ENCODE data around the gene UCHL5.

DNA sequence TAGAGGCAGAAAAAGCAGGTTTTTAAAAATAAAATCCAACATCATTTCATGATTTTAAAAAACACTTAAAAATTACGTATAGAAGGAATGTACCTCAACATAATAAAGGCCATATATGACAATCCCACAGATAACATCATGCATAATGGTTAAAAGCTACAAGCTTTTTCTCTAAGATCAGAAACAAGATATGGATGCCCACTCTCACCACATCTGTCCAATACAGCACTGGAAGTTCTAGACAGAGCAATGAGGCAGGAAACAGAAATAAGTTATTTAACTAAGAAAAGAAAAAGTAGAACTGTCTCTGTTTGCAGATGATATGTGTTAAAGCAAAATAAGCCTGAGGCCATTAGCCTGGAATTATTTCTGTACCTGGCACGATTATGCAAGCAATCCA lies 96.3 kb downstream of the UCHL5 start:
- TF ChIP-seq, protein P1, sequence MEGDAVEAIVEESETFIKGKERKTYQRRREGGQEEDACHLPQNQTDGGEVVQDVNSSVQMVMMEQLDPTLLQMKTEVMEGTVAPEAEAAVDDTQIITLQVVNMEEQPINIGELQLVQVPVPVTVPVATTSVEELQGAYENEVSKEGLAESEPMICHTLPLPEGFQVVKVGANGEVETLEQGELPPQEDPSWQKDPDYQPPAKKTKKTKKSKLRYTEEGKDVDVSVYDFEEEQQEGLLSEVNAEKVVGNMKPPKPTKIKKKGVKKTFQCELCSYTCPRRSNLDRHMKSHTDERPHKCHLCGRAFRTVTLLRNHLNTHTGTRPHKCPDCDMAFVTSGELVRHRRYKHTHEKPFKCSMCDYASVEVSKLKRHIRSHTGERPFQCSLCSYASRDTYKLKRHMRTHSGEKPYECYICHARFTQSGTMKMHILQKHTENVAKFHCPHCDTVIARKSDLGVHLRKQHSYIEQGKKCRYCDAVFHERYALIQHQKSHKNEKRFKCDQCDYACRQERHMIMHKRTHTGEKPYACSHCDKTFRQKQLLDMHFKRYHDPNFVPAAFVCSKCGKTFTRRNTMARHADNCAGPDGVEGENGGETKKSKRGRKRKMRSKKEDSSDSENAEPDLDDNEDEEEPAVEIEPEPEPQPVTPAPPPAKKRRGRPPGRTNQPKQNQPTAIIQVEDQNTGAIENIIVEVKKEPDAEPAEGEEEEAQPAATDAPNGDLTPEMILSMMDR (IDR thresholded peaks at IDR 0.05; ENCODE audit: poor library complexity, severe bottlenecking), result no peak
- no peak for TF ChIP-seq POLR2AphosphoS5 (IDR thresholded peaks at IDR 0.05)
- no peak for TF ChIP-seq EZH2 (IDR thresholded peaks at IDR 0.05; ENCODE audit: borderline replicate concordance, insufficient read depth, low read length, poor library complexity, severe bottlenecking)
- no peak for TF ChIP-seq MXI1 (conservative IDR thresholded peaks at IDR 0.05; ENCODE audit: poor library complexity, severe bottlenecking)
- TF ChIP-seq, protein P2, sequence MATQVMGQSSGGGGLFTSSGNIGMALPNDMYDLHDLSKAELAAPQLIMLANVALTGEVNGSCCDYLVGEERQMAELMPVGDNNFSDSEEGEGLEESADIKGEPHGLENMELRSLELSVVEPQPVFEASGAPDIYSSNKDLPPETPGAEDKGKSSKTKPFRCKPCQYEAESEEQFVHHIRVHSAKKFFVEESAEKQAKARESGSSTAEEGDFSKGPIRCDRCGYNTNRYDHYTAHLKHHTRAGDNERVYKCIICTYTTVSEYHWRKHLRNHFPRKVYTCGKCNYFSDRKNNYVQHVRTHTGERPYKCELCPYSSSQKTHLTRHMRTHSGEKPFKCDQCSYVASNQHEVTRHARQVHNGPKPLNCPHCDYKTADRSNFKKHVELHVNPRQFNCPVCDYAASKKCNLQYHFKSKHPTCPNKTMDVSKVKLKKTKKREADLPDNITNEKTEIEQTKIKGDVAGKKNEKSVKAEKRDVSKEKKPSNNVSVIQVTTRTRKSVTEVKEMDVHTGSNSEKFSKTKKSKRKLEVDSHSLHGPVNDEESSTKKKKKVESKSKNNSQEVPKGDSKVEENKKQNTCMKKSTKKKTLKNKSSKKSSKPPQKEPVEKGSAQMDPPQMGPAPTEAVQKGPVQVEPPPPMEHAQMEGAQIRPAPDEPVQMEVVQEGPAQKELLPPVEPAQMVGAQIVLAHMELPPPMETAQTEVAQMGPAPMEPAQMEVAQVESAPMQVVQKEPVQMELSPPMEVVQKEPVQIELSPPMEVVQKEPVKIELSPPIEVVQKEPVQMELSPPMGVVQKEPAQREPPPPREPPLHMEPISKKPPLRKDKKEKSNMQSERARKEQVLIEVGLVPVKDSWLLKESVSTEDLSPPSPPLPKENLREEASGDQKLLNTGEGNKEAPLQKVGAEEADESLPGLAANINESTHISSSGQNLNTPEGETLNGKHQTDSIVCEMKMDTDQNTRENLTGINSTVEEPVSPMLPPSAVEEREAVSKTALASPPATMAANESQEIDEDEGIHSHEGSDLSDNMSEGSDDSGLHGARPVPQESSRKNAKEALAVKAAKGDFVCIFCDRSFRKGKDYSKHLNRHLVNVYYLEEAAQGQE (IDR thresholded peaks at IDR 0.05; ENCODE audit: borderline replicate concordance), result no peak
- TF ChIP-seq RAD21 (conservative IDR thresholded peaks at IDR 0.05), result no peak
- no peak for TF ChIP-seq EP300 (conservative IDR thresholded peaks at IDR 0.05; ENCODE audit: poor library complexity, severe bottlenecking)
